GM18526 (cell line): Measurements from ENCODE around the gene CDC34.
A peak's percentile ranks its signal among the peaks of the same experiment; 100 is the strongest.

Source experiments
- POLR2A ChIP-seq: IDR thresholded peaks from 3 replicates; pipeline ENCODE4 v1.6.1; 2011; ENCODE audit not compliant: insufficient read length; ENCODE audit errors: extremely low read depth

CDC34 gene

DNA sequence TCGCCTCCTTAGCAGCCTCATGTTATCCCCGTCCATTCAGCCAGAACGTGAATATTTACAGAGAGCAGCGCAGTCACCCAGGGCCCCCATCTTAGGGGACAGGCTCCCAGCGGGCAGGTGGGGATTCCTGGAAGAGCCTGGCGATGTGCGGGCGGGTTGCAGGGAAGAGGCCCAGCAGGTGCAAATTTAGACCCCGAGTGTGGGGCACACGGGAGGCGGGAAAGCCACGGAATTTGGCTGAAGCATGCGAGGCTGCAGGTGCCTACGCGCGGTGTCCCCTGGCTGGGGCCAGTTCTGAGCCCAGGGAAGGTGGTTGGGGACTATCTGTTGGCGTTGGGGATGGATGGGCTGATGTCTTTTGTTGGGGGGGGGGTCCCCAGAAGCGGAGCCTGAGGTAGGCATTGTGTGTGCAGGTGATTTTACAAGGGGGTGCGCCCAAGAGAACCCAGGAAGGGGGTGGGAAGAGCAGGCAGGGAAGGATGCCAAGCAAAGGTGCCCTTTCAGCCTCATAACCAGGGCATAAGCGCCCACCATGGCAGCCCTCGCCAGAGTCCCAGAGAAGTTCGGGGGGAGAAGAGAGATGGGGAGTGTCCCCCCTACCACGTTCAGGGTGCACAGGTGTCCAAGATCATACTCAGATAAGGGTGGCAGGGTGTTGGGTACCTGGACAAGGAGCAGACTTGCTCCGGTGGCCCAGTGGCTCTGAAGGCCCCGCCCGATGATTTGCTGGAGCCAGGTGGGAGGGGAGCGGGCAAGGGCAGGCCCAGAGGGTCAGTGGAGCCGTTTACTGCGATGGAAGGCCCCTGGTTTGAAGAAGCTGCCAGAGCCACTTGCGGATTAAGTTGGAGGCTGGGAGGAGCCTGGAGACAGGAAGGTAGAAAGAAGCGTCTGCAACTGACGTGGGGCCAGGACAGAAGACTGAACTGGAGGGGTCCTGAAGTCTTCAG is 23.1 kb upstream of the CDC34 start:
- no peak for TF ChIP-seq POLR2A

DNA sequence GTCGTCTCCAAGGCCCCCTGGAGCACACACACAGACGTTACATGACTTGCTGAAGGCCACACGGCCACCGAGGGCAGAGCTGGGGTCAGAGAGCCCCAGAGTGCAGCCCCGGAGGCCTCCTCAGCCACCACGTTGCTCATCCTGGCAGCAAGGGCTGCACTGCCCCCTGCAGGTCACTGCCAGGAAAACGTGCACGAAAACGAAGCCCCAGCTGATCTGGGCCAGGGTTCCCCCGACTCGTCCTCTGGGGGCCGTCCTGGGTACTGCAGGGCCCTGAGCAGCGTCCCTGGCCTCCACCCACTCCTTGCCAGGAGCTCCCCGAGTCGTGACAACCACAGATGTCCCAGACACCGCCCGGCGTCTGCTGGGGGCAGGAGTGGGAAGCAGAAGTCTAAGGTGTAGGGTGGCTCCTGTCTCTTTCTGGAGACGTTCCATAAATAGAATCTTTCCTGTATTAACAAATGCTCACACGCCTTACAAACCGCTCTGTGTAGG is 20.9 kb upstream of the CDC34 start:
- no peak for TF ChIP-seq POLR2A

DNA sequence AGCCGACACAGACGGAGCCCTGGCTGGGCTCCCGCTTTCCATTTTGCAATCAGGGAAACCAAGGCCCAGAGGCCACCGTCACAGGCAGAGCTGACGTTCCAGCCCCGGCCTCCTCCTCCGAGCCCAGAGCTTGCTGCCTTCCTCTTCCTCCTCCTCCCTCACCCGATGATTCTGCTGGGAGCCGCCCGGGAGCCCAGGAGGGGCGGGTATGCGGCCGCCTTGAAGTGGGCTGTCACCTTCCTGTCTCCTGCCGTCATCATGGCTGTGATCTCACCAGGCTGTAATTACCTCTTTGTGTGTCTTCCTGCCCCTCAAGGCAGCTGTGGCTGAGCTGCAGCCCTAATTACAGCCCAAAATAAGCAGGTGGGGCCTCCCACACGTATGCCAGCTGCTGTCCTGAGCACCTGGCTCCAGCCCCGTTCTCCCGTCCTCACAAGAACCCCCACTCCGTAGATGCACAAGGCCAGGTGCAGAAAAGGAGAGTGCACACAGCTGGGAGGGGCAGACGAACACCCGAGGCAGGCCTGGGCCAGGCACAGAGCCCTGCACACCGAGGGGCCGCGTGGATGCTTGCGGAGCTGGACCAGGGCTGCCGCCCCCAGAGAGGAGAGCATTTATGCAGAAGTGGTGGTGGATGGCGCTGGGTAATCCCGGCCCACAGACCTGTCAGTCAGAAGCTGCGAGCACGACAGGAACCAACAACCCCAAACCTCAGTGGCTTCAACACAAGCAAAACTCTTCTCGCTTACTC is 20.3 kb upstream of the CDC34 start:
- peak; percentile 15 for TF ChIP-seq POLR2A

DNA sequence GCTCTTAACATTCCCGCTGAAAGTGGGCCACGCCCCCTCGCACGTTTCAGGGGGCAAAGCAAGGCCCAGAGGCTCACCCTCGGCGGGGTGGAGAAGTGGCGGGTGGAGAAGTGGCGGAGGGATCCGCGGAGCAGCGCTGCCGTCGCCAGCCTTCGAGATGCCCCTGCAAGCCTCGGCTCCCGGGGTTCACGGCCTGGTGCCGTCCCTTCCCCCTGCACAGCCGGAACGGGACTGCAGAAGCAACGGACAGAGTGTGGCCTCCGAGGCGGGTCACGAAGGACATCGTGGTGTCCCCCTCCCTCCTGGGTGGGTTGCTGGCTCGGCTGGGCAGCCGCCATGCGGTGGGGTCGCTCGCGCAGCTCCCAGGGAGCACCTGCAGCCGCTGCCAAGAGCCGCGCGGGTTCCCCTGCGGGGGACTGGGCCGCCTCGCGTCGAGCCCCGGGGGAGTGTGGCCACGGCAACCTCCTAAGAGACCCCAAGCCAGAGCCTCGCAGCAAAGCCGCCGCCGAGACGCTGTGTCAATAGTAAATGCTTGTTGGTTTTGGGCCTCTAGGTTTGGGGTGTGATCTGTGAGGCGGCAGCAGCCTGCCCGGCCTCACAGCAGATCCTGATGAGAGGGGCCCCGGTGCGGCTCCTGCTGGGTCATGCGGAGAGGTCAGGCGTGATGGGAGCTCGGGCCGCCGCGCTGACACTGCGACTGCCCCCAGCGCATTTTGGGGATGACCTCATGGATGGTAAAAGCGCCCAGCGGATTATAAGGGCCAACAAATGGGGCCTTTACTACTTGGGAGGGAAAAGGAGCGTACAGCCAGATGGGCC is 18.8 kb upstream of the CDC34 start:
- TF ChIP-seq POLR2A: no peak

DNA sequence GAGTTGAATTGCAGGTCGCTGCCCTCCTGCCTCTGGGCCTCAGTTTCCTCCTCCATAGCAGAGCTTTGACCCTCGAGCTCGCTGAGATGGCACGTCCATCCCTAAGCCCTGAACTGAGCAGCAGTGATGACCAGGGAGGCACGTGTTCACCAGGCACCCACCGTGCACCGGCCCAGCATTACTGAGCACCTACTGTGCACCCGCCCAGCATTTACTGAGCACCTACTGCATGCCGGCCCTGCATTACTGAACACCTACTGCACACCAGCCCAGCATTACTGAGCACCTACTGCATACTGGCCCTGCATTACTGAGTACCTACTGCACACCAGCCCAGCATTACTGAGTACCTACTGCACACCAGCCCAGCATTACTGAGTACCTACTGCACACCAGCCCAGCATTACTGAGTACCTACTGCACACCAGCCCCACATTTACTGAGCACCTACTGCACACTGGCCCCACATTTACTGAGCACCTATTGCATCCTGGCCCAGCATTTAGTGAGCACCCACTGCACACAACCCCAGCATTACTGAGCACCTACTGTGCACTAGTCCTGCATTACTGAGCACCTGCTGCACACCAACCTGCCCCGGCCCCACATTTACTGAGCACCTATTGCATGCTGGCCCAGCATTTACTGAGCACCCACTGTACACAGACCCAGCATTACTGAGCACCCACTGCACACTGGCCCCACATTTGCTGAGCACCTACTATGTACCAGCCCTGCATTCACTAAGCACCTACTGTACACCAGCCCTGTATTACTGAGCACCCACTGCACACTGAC is 18.0 kb upstream of the CDC34 start:
- no peak for TF ChIP-seq POLR2A

DNA sequence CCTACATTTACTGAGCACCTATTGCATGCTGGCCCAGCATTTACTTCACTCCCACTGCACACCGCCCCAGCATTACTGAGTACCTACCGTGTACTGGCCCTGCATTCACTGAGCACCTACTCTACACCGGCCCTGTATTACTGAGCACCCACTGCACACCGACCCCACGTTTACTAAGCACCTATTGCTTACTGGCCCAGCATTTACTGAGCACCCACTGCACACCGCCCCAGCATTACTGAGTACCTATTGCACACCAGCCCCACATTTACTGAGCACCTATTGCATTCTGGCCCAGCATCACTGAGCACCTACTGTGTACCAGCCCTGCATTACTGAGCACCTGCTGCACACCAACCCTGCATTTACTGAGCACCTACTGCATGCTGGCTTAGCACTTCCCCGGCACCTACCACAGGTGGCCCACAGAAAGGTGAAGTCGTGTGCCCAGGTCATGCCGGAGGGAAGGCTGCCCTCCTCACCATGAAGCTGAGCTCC is 17.3 kb upstream of the CDC34 start:
- TF ChIP-seq POLR2A: no peak

DNA sequence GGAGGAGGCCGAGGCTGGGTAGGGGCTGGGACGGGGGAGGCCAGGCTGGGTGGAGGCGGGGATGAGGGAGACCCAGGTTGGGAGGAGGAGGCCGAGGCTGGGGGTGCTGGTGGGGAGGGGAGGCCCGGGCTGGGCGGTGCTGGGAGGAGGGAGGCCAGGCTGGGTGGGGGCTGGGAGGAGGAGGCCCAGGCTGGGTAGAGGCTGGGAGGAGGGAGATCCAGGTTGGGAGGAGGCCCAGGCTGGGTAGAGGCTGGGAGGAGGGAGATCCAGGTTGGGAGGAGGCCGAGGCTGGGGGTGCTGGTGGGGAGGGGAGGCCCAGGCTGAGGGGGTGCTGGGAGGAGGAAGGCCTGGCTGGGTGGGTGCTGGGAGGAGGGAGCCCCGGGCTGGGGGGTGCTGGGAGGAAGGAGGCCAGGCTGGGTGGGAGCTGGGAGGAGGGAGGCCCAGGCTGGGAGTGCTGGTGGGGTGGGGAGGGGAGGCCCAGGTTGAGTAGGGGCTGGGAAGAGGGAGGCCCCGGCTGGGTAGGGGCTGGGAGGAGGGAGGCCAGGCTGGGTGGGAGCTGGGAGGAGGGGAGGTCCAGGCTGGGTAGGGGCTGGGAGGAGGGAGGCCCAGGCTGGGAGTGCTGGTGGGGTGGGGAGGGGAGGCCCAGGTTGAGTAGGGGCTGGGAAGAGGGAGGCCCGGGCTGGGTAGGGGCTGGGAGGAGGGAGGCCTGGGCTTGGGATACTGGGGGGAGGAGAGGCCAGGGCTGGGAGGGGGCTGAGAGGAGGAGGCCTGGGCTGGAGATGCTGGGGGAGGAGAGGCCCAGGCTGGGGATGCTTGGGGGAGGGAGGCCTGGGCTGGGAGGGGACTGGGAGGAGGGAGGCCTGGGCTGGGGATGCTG is 13.6 kb upstream of the CDC34 start:
- no peak for TF ChIP-seq POLR2A

DNA sequence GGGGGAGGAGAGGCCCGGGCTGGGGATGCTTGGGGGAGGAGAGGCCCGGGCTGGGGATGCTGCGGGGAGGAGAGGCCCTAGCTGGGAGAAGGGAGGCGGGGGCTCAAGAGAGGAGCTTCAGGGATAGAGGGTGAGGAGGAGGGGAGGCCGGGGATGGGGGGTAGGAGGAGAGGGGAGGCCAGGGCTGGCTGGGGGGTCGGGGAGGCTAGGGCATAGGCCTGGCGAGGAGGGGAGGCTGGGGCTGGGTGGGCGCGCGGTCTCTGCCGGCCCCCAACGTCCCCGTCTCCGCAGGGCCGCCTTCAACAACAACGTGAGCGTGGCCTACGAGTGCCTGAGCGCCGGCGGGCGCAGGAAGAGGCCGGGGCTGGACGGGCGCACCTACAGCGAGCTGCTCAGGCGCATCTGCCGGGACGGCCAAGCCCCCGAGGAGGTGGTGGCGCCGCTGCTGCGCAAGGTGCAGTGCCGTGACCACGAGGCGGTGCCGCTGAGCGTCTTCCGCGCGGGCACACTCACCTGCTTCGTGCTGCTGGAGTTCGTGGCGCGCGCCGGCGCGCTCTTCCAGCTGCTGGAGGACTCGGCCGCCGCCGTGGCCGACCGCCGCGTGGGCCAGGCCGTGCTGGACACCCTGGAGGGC is 12.8 kb upstream of the CDC34 start:
- TF ChIP-seq POLR2A: no peak

DNA sequence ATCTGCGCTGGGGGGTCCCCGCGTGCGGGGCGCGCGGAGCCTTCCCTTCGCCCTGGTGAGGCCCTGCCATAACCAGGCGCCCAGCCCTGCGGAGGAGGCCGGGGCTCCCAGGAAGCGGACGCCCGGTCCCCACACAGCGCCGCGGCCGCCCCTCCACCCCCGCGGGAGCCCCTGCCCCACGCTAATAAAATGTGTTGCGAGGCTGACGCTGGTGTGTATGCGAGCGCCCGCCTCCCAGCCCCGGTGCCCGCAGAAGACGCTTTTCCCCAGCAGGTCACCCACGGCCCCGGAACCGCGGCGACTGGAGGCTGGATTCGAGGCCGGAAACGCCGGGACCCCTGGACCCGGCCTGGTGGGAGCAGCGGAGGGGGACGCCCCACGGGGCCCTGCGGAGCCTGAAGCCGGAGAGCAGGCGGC is 12.1 kb upstream of the CDC34 start:
- no peak for TF ChIP-seq POLR2A

DNA sequence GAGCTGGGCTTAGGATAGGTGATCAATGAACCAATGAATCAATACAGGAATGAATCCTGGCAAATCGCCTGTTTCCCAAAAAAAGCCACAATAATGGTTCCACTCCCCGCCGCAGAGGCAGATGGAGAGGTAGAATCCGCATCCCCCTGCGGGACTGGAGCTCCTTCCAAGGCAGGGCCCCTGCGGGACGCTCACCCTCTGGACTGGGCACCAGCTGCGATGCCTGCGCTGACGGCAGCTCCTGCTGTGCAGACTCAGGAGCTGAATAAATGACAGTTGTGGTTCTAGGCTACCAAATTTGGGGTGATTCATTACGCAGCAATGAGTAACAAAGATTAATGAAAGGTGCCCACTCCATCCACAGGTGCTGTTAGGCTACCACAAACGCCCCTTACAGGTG is 8.8 kb upstream of the CDC34 start:
- no peak for TF ChIP-seq POLR2A

DNA sequence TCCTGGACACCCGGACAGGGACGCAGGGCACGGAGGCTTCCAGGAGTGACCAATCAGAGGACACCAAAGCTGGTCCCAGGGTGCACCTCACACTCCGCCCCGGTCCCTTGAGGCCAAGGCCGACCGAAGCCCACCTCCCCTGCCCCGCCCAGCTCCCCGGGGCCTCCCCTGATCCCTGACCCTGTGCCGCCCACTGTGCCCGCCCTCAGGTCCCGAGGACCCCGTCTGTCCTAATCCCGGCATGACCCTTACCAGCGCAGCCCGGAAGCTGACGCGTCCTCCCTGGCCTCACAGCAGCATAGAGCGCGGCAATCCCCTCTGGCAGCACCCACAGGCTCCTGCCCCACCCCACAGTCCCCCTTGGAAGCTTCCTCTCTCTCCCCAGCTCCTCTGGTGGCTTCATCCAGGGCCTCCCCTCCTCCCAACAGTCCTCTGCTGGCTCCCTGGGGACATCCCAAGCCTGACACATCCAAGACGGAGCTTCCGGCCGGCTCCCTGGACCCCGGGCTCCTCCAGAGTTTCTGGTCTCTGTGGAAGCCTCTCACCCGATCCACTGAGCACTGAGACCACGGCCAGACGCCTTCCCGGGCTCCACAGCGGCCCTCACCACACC is 7.4 kb upstream of the CDC34 start:
- TF ChIP-seq POLR2A: no peak

DNA sequence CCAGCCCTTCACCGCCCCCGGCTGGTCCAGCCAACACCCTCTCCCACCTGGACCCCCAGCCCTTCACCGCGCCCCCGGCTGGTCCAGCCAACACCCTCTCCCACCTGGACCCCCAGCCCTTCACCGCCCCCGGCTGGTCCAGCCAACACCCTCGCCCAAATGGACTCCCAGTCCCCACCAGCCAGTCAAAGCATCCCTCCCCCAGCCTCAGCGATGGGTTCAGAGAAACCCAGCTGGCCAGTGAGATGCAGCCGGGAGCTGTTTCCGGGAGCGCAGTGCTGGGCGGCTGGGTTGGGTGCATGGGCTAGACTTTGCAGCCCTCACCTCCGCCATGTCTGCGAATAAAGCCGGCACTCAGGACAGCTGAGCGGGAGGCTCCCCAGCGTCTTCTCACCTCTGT is 6.5 kb upstream of the CDC34 start:
- no peak for TF ChIP-seq POLR2A
